Measurements from ENCODE around the gene SLC22A8. TPM values are rescaled to one million over a fixed set of nuclear protein-coding genes. Genes with fewer than 3 reads are reported as not detected.
A peak's percentile ranks its signal among the peaks of the same experiment; 100 is the strongest.

Gene SLC22A8
- total and polyA plus RNA-seq, 2 experiments from 2014 or later = not detected

DNA sequence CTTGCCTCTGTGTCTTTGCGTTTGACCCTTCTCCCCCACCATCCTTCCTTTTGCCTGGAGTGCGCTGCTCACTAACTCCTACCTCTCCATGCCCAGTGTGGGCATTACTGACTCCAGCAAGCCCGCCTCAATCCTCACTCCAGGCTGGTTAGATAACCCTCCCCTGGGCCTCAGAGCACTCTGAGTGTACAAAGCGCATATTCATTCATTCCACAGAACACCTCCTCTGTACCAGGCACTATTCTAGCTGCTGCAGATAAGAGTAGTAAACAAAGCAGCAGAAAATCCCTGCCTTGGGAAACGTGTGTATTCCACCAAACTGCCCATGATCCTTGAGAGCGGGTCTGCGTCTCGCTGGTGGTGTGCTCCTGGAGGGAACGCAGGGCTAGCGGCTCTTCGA lies 3.2 kb downstream of the SLC22A8 start:
- Mint-ChIP-seq H3K9me3 (no peaks in the 10 kb centered on the region), H3K4me3 (no peak overlapping the region), H3K36me3 (ENCODE audit: low read depth) (no peaks in the 10 kb centered on the region), H3K4me1 (peaks cover 23% of the 10 kb centered on the region), H3K27me3 (ENCODE audit: insufficient read depth, low read depth, poor library complexity) (peaks cover 1% of the 10 kb centered on the region), H3K27ac (no peak overlapping the region)
- Histone ChIP-seq H3K36me3 (ENCODE audit: insufficient read depth) (no peaks in the 10 kb centered on the region), H3K4me3 (no peak overlapping the region), H3K27ac (ENCODE audit: low read depth) (no peak overlapping the region), H3K4me2 (no peak overlapping the region), H3F3A (replicated peaks; ENCODE audit: low read depth) (no peaks in the 10 kb centered on the region), H3K4me1 (ENCODE audit: insufficient read depth) (peaks cover under 1% of the 10 kb centered on the region; the same call in 1 of the 2 replicates), H3K9me2 (ENCODE audit: insufficient read depth) (no peaks in the 10 kb centered on the region), H3K79me2 (replicated peaks; ENCODE audit: insufficient read depth) (no peaks in the 10 kb centered on the region), H2AFZ (0 out of 2 replicates have a peak overlapping the region, but pooled peaks have one; percentile 38), H3K27me3 (ENCODE audit: insufficient read depth) (no peaks in the 10 kb centered on the region), H4K20me1 (replicated peaks; ENCODE audit: insufficient read depth) (no peaks in the 10 kb centered on the region)
- no peak for DNase-seq (ENCODE audit: low spot score)
- ATAC-seq = no peak
- TF ChIP-seq, protein P1, sequence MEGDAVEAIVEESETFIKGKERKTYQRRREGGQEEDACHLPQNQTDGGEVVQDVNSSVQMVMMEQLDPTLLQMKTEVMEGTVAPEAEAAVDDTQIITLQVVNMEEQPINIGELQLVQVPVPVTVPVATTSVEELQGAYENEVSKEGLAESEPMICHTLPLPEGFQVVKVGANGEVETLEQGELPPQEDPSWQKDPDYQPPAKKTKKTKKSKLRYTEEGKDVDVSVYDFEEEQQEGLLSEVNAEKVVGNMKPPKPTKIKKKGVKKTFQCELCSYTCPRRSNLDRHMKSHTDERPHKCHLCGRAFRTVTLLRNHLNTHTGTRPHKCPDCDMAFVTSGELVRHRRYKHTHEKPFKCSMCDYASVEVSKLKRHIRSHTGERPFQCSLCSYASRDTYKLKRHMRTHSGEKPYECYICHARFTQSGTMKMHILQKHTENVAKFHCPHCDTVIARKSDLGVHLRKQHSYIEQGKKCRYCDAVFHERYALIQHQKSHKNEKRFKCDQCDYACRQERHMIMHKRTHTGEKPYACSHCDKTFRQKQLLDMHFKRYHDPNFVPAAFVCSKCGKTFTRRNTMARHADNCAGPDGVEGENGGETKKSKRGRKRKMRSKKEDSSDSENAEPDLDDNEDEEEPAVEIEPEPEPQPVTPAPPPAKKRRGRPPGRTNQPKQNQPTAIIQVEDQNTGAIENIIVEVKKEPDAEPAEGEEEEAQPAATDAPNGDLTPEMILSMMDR (conservative IDR thresholded peaks at IDR 0.05; ENCODE audit: low read depth in 2 of 2) = no peak
- TF ChIP-seq, protein P2, sequence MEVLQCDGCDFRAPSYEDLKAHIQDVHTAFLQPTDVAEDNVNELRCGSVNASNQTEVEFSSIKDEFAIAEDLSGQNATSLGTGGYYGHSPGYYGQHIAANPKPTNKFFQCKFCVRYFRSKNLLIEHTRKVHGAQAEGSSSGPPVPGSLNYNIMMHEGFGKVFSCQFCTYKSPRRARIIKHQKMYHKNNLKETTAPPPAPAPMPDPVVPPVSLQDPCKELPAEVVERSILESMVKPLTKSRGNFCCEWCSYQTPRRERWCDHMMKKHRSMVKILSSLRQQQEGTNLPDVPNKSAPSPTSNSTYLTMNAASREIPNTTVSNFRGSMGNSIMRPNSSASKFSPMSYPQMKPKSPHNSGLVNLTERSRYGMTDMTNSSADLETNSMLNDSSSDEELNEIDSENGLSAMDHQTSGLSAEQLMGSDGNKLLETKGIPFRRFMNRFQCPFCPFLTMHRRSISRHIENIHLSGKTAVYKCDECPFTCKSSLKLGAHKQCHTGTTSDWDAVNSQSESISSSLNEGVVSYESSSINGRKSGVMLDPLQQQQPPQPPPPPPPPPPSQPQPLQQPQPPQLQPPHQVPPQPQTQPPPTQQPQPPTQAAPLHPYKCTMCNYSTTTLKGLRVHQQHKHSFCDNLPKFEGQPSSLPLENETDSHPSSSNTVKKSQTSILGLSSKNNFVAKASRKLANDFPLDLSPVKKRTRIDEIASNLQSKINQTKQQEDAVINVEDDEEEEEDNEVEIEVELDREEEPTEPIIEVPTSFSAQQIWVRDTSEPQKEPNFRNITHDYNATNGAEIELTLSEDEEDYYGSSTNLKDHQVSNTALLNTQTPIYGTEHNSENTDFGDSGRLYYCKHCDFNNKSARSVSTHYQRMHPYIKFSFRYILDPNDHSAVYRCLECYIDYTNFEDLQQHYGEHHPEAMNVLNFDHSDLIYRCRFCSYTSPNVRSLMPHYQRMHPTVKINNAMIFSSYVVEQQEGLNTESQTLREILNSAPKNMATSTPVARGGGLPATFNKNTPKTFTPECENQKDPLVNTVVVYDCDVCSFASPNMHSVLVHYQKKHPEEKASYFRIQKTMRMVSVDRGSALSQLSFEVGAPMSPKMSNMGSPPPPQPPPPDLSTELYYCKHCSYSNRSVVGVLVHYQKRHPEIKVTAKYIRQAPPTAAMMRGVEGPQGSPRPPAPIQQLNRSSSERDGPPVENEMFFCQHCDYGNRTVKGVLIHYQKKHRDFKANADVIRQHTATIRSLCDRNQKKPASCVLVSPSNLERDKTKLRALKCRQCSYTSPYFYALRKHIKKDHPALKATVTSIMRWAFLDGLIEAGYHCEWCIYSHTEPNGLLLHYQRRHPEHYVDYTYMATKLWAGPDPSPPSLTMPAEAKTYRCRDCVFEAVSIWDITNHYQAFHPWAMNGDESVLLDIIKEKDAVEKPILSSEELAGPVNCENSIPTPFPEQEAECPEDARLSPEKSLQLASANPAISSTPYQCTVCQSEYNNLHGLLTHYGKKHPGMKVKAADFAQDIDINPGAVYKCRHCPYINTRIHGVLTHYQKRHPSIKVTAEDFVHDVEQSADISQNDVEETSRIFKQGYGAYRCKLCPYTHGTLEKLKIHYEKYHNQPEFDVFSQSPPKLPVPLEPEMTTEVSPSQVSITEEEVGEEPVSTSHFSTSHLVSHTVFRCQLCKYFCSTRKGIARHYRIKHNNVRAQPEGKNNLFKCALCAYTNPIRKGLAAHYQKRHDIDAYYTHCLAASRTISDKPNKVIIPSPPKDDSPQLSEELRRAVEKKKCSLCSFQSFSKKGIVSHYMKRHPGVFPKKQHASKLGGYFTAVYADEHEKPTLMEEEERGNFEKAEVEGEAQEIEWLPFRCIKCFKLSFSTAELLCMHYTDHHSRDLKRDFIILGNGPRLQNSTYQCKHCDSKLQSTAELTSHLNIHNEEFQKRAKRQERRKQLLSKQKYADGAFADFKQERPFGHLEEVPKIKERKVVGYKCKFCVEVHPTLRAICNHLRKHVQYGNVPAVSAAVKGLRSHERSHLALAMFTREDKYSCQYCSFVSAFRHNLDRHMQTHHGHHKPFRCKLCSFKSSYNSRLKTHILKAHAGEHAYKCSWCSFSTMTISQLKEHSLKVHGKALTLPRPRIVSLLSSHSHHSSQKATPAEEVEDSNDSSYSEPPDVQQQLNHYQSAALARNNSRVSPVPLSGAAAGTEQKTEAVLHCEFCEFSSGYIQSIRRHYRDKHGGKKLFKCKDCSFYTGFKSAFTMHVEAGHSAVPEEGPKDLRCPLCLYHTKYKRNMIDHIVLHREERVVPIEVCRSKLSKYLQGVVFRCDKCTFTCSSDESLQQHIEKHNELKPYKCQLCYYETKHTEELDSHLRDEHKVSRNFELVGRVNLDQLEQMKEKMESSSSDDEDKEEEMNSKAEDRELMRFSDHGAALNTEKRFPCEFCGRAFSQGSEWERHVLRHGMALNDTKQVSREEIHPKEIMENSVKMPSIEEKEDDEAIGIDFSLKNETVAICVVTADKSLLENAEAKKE (CRISPR knock-in tag; IDR thresholded peaks at IDR 0.05) = no peak
- TF ChIP-seq POLR2AphosphoS5 (IDR thresholded peaks at IDR 0.05; ENCODE audit: low read depth) = no peak
- TF ChIP-seq EZH2 (IDR thresholded peaks at IDR 0.05; ENCODE audit: low read depth, unreplicated experiment) = no peak

Measured in GM23338 (cell line).